Keratinocyte (primary cell): ENCODE results near the gene MARCHF10. TPM values are rescaled to one million over a fixed set of nuclear protein-coding genes. Genes with fewer than 3 reads are reported as not detected.
A peak's percentile ranks its signal among the peaks of the same experiment; 100 is the strongest.
"Not testable (repeated sequence)": the region's sequence is repeated elsewhere in the genome, so short reads cannot be mapped to it uniquely, and the experiment has no call there.

ENCODE experiments used
- DNase-seq: peaks from one replicate; pipeline ENCODE4 v3.0.0-alpha.2; 2011; ENCODE audit warnings: low read depth, missing footprints, low spot score
- FAIRE-seq: peaks from 2 replicates; lab custom pipeline; 2011; peaks lifted over from hg19 to GRCh38; lab: Jason Lieb, UNC
- H2AFZ ChIP-seq: 2 replicates; pipeline ENCODE4 v1.6.0; 2012; ENCODE audit warnings: low read length, control low read depth, inconsistent platforms; ENCODE audit not compliant: control insufficient read depth
- H3K27ac ChIP-seq: 2 replicates; pipeline ENCODE4 v1.5.1; 2011; ENCODE audit warnings: low read length; ENCODE audit not compliant: control insufficient read depth, insufficient read depth
- H3K27me3 ChIP-seq: 3 replicates; pipeline ENCODE4 v1.6.0; 2011; ENCODE audit warnings: low read length; ENCODE audit not compliant: control insufficient read depth, insufficient read depth; ENCODE audit errors: extremely low read depth
- H3K36me3 ChIP-seq, 2 experiments: 2 replicates in 1 of 2; 3 replicates in 1 of 2; pipeline ENCODE4 v1.5.1; 2011; ENCODE audit warnings: low read length in 2 of 2, mild to moderate bottlenecking in 1 of 2; ENCODE audit not compliant: control insufficient read depth in 2 of 2, insufficient read depth in 2 of 2; ENCODE audit errors: extremely low read depth in 1 of 2
- H3K4me1 ChIP-seq: 3 replicates; pipeline ENCODE4 v1.5.1; 2011; ENCODE audit warnings: low read length; ENCODE audit not compliant: control insufficient read depth, insufficient read depth; ENCODE audit errors: extremely low read depth
- H3K4me2 ChIP-seq: 3 replicates; pipeline ENCODE4 v1.6.0; 2011; ENCODE audit warnings: low read depth, low read length; ENCODE audit not compliant: control insufficient read depth, insufficient read depth; ENCODE audit errors: extremely low read depth
- H3K4me3 ChIP-seq, 3 experiments: fragments of 200-600 bp in 1 of 3; sonication (generic) in 1 of 3; 2 replicates in 2 of 3; 3 replicates in 1 of 3; pipeline ENCODE4 v1.5.1; 2011 to 2016; ENCODE audit warnings: low read length in 3 of 3, mild to moderate bottlenecking in 3 of 3, control low read depth in 2 of 3, inconsistent platforms in 1 of 3, low read depth in 1 of 3, mixed read lengths in 1 of 3, mixed run types in 1 of 3, moderate library complexity in 1 of 3; ENCODE audit not compliant: control insufficient read depth in 2 of 3, insufficient read depth in 2 of 3; ENCODE audit errors: extremely low read depth in 1 of 3
- H3K79me2 ChIP-seq: 2 replicates; pipeline ENCODE4 v1.6.0; 2012; ENCODE audit warnings: low read length; ENCODE audit not compliant: control insufficient read depth, insufficient read depth
- H3K9ac ChIP-seq: 3 replicates; pipeline ENCODE4 v1.6.0; 2011; ENCODE audit warnings: low read length; ENCODE audit not compliant: control insufficient read depth, insufficient read depth; ENCODE audit errors: extremely low read depth
- H3K9me1 ChIP-seq: 3 replicates; pipeline ENCODE4 v1.6.0; 2011; ENCODE audit warnings: low read length; ENCODE audit not compliant: control insufficient read depth, insufficient read depth; ENCODE audit errors: extremely low read depth
- H3K9me3 ChIP-seq: 2 replicates; pipeline ENCODE4 v1.5.1; 2012; ENCODE audit warnings: low read depth, low read length; ENCODE audit not compliant: control insufficient read depth
- H4K20me1 ChIP-seq: 3 replicates; pipeline ENCODE4 v1.6.0; 2011; ENCODE audit warnings: low read length; ENCODE audit not compliant: control insufficient read depth, insufficient read depth; ENCODE audit errors: extremely low read depth
- CTCF ChIP-seq, 3 experiments: IDR thresholded peaks in 1 of 3; conservative IDR thresholded peaks in 1 of 3; optimal IDR thresholded peaks in 1 of 3; 2 replicates in 2 of 3; 3 replicates in 1 of 3; pipeline versions ENCODE3 to v1.5.1; 2011; ENCODE audit warnings: low read length in 3 of 3, mild to moderate bottlenecking in 3 of 3, moderate library complexity in 2 of 3, control low read depth in 1 of 3, inconsistent platforms in 1 of 3; ENCODE audit not compliant: insufficient read depth in 2 of 3; ENCODE audit errors: extremely low read depth in 1 of 3
- EZH2 ChIP-seq: IDR thresholded peaks from one replicate; pipeline ENCODE4 v1.6.1; 2012; ENCODE audit warnings: inconsistent platforms, mild to moderate bottlenecking, low read length, moderate library complexity
- dilution Hi-C: fragments of 300-500 bp; cut with MboI; formaldehyde crosslinking; loops from one replicate; pipeline ENCODE4 v1.7.0; 2020; ENCODE audit warnings: low sequenced_read_pairs; ENCODE audit not compliant: extremely low pct_ligation_motif_present
- polyA plus RNA-seq, 5 experiments: library from polyadenylated mRNA; depleted of rRNA in 3 of 5; stranded (reverse) in 3 of 5; stranded (forward) in 1 of 5; unstranded in 1 of 5; fragments of >200 nt; gene quantifications; 1 replicate in 1 of 5; 2 replicates in 3 of 5; 3 replicates in 1 of 5; pipeline versions ENCODE4 v1.2.1 to v1.2.3, GENCODE V29; 2011 to 2012; ENCODE audit warnings: missing spikeins in 2 of 5, low read depth in 1 of 5, low replicate concordance in 1 of 5

The MARCHF10 gene
- polyA plus RNA-seq, 1 donor (not counting 4 experiments of a cell fraction or from before 2014, with no cell fraction given) = not detected

DNA sequence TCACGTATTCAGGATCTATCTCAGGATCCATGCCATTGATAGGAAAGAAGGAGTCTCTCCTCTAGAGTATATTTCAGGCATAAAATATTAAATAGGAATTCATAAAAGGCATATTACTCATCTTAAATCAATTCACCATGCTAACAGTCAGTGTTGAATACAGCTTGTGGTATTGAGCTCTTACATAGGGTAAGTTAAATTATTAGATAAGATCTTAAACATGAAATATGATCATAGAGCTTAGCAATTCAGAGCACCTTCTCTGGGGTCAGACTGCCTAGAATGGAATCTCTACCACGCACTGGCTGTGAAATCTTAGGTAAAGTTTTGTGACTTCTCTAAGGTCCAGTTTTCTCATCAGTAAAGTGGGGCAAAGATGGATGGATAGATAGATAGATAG, 20.7 kb downstream of the MARCHF10 start:
- Histone ChIP-seq H3K9ac (no peak overlapping the region), H3K79me2 (no peaks in the 10 kb centered on the region), H3K27ac (no peak overlapping the region), H3K4me1 (peaks cover 19% of the 10 kb centered on the region), H3K9me1 (no peaks in the 10 kb centered on the region), H3K4me2 (peak overlapping the region; percentile 27), H3K9me3 (no peaks in the 10 kb centered on the region), H4K20me1 (no peaks in the 10 kb centered on the region), H3K36me3 (no peaks in the 10 kb centered on the region), H2AFZ (no peak overlapping the region), H3K4me3 (no peak overlapping the region), H3K27me3 (no peaks in the 10 kb centered on the region)
- DNase-seq (no peak), FAIRE-seq (no peak)
- dilution Hi-C loops = no loop called here
- no peak for TF ChIP-seq CTCF (optimal IDR thresholded peaks at IDR 0.05 in 1 of 3, IDR thresholded peaks at IDR 0.05 in 1 of 3, conservative IDR thresholded peaks at IDR 0.05 in 1 of 3; ENCODE audit: extremely low read depth in 1 of 3, insufficient read depth in 2 of 3, low read length in 3 of 3)
- TF ChIP-seq EZH2 = no peak

DNA sequence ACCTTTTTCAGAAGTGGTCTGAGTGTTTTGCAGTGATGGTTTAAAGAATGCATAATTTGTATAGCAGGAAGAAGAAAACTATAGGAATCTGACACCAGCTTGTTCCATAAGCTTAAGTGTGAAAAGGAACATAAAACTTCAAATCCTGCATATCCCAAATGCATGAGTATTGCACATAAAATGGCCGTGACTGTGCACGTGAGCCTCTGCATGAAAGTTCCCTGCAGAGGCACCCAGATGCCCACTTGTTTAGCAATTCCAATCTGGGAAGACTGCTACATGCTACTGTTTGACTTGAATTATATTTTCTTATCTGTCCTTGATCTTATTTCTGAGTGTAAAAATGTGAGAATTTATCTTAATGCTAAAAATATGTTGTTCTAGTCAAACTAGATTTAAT, 21.5 kb downstream of the MARCHF10 start:
- FAIRE-seq (no peak), DNase-seq (no peak)
- Histone ChIP-seq H3K4me3 (no peak overlapping the region), H3K9me1 (no peaks in the 10 kb centered on the region), H3K27me3 (no peaks in the 10 kb centered on the region), H3K79me2 (no peaks in the 10 kb centered on the region), H3K4me2 (no peak overlapping the region), H3K4me1 (peaks cover 19% of the 10 kb centered on the region), H4K20me1 (no peaks in the 10 kb centered on the region), H3K9me3 (no peaks in the 10 kb centered on the region), H3K9ac (no peak overlapping the region), H2AFZ (no peak overlapping the region), H3K27ac (no peak overlapping the region), H3K36me3 (no peaks in the 10 kb centered on the region)
- dilution Hi-C loops = no loop called here
- TF ChIP-seq EZH2 = no peak
- TF ChIP-seq CTCF (optimal IDR thresholded peaks at IDR 0.05 in 1 of 3, IDR thresholded peaks at IDR 0.05 in 1 of 3, conservative IDR thresholded peaks at IDR 0.05 in 1 of 3; ENCODE audit: extremely low read depth in 1 of 3, insufficient read depth in 2 of 3, low read length in 3 of 3) = no peak

GRCh38 chr17:62785983-62786382, 22.1 kb downstream of the MARCHF10 start:
- H3K9me3 ChIP-seq, H3K36me3 ChIP-seq, H4K20me1 ChIP-seq, H2AFZ ChIP-seq, FAIRE-seq, DNase-seq, H3K9ac ChIP-seq, H3K27me3 ChIP-seq, H3K27ac ChIP-seq, H3K79me2 ChIP-seq, dilution Hi-C loops, H3K4me3 ChIP-seq, H3K4me2 ChIP-seq, H3K9me1 ChIP-seq: not testable (repeated sequence)
- H3K4me1 ChIP-seq = peaks cover 23% of the 10 kb centered on the region
